H54 (cell line): ENCODE measurements around the gene HIRA.
A peak's percentile ranks its signal among the peaks of the same experiment; 100 is the strongest.
"Not testable (repeated sequence)": the region's sequence is repeated elsewhere in the genome, so short reads cannot be mapped to it uniquely, and the experiment has no call there.

Experiments
- DNase-seq: peaks from one replicate; pipeline ENCODE4 v3.0.0; 2011; ENCODE audit warnings: low spot score, mixed read lengths; ENCODE audit not compliant: insufficient read length
- FAIRE-seq: peaks from 3 replicates; lab custom pipeline; 2011; peaks lifted over from hg19 to GRCh38; lab: Jason Lieb, UNC
- POLR2A ChIP-seq: IDR thresholded peaks from 2 replicates; pipeline ENCODE4 v1.6.1; 2011; ENCODE audit warnings: low read depth, mild to moderate bottlenecking, low read length

HIRA gene

GRCh38 chr22:19443544-19444211 is 12.1 kb upstream of the HIRA start:
- no peak for DNase-seq
- no peak for FAIRE-seq
- TF ChIP-seq POLR2A: no peak

DNA sequence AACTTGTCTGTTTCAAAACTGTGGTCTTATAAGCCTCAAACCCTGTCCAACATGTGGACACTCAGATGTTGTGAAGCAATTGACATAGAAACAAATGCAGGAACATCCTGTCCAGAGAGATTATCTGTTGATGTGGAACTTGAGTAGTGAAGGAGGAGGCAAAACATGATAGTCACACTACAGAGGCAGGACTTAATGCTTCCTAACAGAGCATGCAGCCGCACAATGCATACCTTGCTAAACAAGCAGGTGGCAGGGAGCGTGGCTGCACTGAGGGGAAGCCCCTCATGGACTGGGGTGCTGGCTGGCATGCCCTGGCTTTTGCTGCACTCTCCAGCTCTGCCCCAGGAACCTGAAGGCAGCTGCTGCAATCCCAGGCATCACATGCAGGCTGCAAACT is 10.6 kb upstream of the HIRA start:
- FAIRE-seq (no peak), DNase-seq (no peak)
- TF ChIP-seq POLR2A: no peak

- DNase-seq: no peak
- TF ChIP-seq POLR2A: no peak
- FAIRE-seq: no peak
Measured at GRCh38 chr22:19440411-19441195, 9.1 kb upstream of the HIRA start.

GRCh38 chr22:19438298-19438697 is 6.8 kb upstream of the HIRA start:
- DNase-seq (no peak), FAIRE-seq (no peak)
- no peak for TF ChIP-seq POLR2A

DNA sequence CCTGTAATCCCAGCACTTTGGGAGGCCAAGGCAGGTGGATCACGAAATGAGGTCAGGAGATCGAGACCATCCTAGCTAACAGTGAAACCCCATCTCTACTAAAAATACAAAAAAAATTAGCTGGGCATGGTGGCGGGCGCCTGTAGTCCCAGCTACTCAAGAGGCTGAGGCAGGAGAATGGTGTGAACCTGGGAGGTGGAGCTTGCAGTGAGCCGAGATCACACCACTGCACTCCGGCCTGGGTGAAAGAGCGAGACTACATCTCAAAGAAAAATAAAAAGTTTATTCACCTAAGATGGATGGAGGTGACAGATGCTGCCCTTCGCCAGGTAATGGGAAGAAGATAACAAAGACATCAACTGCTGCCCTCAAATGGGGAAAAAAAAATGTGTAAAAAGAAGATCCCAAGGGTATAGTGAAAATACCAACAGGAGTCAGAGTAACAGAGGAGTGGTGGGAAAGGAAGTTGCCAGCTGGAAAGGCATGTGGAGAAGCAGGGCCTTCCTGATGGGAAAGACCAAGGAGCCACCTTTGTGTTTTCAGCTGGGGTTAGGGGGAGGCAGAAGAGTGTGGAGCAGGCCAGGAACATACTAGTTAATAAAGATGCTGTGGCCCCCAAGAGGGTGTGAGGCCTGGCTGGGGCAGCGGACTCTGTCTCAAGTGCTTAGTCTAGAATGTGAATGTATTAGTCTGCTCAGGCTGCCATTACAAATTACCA is 5.1 kb upstream of the HIRA start:
- FAIRE-seq, DNase-seq: not testable (repeated sequence)

DNA sequence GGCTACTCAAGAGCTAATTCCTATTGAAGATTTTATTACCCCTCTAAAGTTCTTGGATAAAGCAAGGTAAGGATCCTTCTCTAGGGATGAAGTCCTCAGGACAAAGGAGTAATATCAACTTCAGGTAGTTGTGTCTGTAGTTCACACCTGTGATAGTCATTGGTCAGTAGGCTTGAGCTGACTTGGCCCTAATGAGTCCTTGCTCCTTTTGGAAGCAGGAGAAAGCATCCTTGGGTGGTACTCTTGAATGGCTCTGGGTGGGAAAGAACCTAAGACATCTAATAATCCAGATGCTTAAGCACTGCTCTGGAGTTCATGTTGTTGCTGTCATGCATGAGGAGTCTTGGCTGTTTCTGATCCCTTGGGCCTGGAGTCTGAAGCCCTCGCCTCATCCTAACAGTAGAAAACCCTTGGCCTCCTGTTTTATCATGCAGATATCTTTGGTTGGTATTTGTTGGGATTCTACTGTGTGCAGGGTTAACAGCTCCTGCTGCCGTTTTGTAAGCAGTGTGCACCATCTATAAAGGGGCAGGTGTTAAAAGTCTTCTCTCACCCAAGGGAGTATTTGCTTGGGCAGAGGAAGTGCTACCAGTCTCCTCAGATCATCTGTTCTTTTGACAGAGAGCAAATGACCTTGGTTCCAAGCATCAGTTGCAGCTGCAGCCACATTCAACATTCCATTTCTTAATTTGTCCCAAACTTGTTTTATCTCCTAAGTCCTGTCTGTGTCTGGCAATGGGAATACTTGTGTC is 3.5 kb upstream of the HIRA start:
- FAIRE-seq (no peak), DNase-seq (no peak)
- no peak for TF ChIP-seq POLR2A

DNA sequence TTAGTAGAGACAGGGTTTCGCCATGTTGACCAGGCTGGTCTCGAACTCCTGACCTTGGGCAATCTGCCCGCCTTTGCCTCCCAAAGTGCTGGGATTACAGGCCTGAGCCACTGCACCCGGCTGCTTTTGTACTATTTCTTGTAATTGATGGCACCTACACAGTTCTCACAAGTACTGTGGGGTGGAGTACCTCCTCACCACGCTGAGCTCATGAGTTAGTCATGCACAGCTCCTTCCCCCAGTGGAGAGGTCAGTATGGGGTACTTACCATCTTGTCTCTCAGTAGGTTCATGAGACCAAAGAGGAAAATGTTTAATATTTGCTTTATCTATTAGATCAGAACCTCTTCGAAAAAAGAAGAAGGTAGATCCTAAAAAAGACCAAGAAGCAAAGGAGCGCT is 2.9 kb upstream of the HIRA start:
- FAIRE-seq (no peak), DNase-seq (no peak)

DNA sequence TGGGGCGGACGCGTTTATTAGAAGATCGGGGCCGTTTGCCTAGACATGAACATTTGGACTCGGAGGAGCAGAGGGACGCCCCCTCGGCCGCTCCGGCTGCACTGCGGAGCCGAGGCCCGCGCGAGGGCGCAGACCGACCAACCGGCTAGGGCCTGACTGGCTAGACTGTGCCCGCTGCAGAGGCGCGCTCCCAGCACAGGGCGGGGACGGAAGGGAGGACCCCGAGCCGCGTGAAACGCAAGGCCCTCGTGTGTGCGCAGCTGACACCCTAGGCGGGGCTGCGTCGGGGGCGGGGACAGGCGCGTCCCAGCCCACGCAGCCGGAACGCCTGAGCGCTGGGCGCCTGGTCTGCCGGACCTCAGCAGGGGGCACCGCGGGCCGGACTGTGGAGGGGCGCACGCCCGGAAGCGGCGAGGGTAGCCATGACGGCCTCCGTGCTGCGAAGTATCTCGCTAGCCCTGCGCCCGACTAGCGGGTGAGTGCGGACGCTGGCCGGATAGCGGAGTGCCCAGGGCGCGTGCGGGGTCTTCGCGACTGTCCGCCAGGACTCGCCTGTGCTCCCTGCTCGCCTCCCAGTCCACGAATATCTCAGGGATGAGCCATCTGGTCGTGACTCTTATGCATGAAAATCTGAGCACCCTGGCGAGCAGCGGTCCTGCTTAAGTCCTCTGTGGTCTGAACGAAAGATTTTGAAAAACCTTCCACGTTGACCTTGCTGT is 759 bp upstream of the HIRA start, which contains the start of gene MRPL40:
Gene MRPL40 (plus strand): TSS at position 413 of the 719 bp plus-strand sequence. CDS start 10 bp downstream, at position 423.
- DNase-seq (peak; percentile 68), FAIRE-seq (peak; percentile 53)
- peak; percentile 78 for TF ChIP-seq POLR2A

More for the DNA sequence above, 2.9 kb upstream of the HIRA start:
- TF ChIP-seq POLR2A: no peak

DNA sequence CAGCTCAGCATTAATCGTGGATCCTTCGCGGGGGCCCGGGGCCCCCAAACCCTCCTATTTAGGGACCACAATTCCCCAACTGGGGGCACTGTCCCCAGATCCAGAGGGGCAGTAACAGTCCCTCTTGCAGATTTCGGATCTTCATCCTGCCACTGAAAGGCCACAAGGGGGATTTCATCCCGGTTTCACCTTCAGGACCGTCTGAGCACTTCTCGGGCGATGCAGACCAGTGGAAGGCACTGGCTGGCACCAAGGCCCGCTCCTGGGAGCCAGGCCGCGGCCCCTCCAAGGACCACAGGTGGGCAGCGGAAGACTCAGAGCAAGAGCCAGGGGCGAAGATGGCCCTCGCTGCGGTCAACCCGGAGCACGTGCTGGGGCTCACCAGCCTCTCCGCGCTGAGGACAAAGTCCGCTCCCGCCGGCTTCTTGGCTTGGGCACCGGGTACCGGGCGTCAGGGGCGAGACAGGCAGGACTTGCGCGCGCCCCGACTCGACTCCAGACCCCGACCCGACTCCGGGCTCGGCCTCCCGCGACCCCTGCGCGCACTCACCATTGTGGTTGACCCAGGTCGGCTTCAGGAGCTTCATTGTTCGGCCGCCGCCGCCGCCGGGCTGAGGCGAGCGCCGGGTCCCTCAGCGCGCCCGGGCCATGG is 517 bp downstream of the HIRA start:
- DNase-seq (no peak), FAIRE-seq (no peak)
- TF ChIP-seq POLR2A: no peak

DNA sequence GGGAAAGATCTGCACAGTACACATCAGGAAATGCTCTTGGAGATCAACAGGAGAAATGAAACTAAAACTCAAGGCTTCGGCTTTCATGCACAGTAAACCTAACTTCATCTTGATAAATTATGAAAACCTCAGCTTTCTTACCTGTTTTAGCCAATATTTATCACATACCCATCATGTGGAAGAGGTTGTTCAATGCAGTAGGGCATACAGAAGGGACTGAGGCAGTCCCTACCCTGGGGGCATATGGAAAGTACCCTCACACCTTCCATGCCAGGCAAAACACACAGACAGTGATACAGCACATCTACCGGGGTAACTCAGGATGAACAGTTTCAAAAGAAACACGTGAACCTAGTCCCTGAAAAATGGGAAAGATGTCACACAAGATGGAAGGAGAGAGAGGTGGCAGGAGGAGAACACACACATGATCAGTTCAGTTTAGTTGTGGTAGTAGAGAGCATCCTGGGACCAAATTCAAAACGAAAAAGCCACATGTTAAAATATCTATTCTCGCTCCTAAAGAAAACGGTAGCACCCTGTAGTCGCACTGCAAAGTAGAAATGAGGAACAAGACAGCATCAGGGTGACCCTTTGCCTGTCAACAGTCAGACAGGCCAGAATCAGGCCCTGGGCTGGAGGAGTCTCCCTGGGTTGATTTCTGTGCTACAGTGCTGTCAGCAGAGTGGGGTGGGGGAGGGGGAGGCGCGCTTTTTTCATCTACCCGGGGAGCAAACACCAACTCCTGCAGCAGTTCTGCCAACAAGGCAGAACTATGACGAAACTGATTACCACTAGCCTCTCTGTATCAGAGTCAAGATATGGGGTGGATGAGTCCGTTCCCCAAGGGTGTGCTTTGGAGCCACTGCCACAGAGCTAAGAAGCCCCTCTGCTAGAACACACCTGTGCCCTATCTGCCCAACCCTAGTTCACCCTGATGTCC is 1.3 kb downstream of the HIRA start:
- no peak for TF ChIP-seq POLR2A
- DNase-seq: peak; percentile 25
- no peak for FAIRE-seq

DNA sequence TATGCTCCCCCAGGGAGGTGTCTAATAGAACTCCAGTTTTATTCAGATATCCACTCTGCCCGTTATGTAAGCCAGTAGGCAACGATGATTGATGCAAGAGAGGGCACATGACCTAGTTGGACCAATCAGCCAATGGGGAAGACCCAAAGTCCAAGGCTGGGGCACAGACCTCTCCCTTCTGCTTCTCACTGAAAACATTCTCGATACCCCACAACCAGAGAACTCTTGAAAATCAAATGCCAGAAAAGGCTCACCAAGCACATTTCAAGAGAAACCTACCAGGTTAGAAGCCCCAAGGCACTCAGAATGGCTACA is 7.4 kb downstream of the HIRA start:
- FAIRE-seq: no peak
- no peak for DNase-seq
- TF ChIP-seq POLR2A: no peak
